Measurements from ENCODE around the gene KCTD15. TPM values are rescaled to one million over a fixed set of nuclear protein-coding genes. Genes with fewer than 3 reads are reported as not detected.

The KCTD15 gene
- total and polyA plus RNA-seq, 2 of the 4 experiments (the other 2 are of a cell fraction) = 16.3 to 19.6 TPM

DNA sequence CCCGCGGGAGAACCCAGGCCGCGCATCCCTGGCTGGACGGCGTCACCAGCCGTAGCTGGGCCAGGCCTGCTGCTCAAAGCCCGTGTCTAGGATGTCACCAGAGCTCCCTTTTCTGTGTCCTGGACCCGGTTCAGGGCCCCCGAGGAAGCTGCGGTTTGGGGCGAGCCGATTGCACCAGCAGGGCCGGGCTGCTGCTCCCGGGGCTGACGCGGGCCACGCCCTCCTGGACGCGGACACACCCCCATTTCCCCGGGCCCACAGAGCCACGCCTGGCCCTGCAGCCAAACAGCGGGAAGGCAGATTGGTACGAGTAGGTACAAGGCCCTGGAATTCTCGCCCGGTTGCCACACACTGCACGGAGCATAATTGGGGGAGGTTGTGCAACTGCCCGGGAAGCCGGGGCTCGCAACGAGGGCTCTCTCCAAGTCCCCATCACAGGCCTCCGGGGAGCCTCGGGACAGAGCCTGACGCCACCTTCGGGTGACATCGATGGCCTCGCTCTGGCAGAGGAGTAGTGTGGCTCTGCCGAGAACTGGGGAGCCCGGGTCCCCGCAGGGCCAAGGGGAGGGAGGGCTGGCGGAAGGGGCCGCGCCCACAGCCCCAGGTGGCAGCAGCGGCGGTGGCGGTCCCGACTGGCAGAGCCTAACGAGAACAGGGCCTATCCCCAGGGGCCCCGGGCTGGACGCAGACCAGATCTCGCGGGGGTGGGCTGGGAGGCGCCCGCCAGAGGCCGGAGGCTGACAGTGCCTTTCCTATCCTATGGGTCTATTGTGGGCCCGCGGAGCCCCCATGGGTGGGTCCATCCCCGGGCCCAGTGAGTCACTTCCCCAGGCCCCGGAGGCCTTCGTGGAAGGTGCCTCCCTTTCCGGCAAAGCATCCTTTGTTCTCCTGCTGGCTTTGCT lies 23.5 kb downstream of the KCTD15 start:
- Histone ChIP-seq H2BK15ac (ENCODE audit: low read depth, low read length) (no peak overlapping the region), H3K4me3 (ENCODE audit: insufficient read depth, low read depth, low read length) (no peak overlapping the region), H3K27me3 (ENCODE audit: control insufficient read depth, insufficient read depth, low read length) (no peaks in the 10 kb centered on the region), H2BK120ac (ENCODE audit: low read depth, low read length) (no peak overlapping the region), H3K27ac (ENCODE audit: insufficient read depth, low read length) (no peak overlapping the region), H3K9me1 (ENCODE audit: insufficient read depth, low read length) (no peaks in the 10 kb centered on the region), H3K14ac (replicated peaks; ENCODE audit: low read depth, low read length) (no peak overlapping the region), H3K79me1 (ENCODE audit: low read depth in 1 of 2, low read length in 2 of 2) (no peaks in the 10 kb centered on the region), H2AK9ac (replicated peaks; ENCODE audit: low read depth, low read length, poor library complexity) (peak overlapping the region; percentile 39), H2BK20ac (ENCODE audit: low read depth, low read length) (no peak overlapping the region), H3K23ac (ENCODE audit: low read depth, low read length) (no peak overlapping the region; the same call in 1 of the 2 replicates), H3K56ac (ENCODE audit: extremely low read depth, insufficient read depth, low read length) (no peak overlapping the region), H4K20me1 (ENCODE audit: insufficient read depth, low read length) (no peaks in the 10 kb centered on the region), H2BK5ac (ENCODE audit: low read depth, low read length, poor library complexity, severe bottlenecking) (no peak overlapping the region), H2AFZ (replicated peaks; ENCODE audit: low read length, poor library complexity) (peak overlapping the region; percentile 83), H3K4me1 (ENCODE audit: control insufficient read depth, insufficient read depth, low read length) (peaks cover 1% of the 10 kb centered on the region; the same call in 1 of the 2 replicates), H4K5ac (ENCODE audit: low read depth, low read length) (no peak overlapping the region), H3K9me3 (ENCODE audit: control insufficient read depth, insufficient read depth, low read length) (no peaks in the 10 kb centered on the region), H3K9ac (ENCODE audit: low read depth, low read length) (no peak overlapping the region), H3K18ac (ENCODE audit: low read depth, low read length) (no peak overlapping the region), H3K4me2 (ENCODE audit: low read depth, low read length) (peak overlapping the region; percentile 37; the same call in 1 of the 2 replicates), H4K91ac (ENCODE audit: insufficient read depth, low read depth, low read length) (no peak overlapping the region), H3K36me3 (ENCODE audit: control insufficient read depth, insufficient read depth, low read length) (no peaks in the 10 kb centered on the region), H2AK5ac (ENCODE audit: low read depth, low read length) (no peak overlapping the region), H3K4ac (ENCODE audit: low read depth, low read length) (0 out of 2 replicates have a peak overlapping the region, but pooled peaks have one; percentile 9), H4K8ac (ENCODE audit: low read depth in 2 of 2, low read length in 2 of 2) (peak overlapping the region in 1 of 2 experiments; percentile 38; a peak in 1 of 4 replicates)
- POLR2A ChIA-PET (ENCODE audit: unreplicated experiment) = no interaction called here
- ATAC-seq (ENCODE audit: low read depth) (peak; percentile 94), DNase-seq (peak; percentile 12)
- CTCF ChIA-PET = no interaction called here
- 13% methylated on average over 27 of the region's 61 CpGs; no CpG with 5 or more reads in 1 of the 2 experiments for WGBS, 2 experiments (ENCODE audit: extremely low coverage in 2 of 2, insufficient read length in 1 of 2)
- TF ChIP-seq RCOR1 (IDR thresholded peaks at IDR 0.05; ENCODE audit: insufficient replicate concordance, low read length) = no peak
- peak; percentile 78 for TF ChIP-seq CEBPB (IDR thresholded peaks at IDR 0.05; ENCODE audit: low read depth, low read length)
- dilution Hi-C loops (cut with HindIII; ENCODE audit: low sequenced_read_pairs, unreplicated experiment) (no loop called here), in situ Hi-C loops (cut with MboI; ENCODE audit: low sequenced_read_pairs) (no loop called here), intact Hi-C loops (cut with micrococcal nuclease) (no loop called here)
- no TSS peak for BruUV-seq (replicated peaks)

Measured in IMR-90 (cell line).